NCI-H1436 treated with DMSO at 0.1 percent for 48 hours (cell line): Measurements from ENCODE around the gene GOLGA8M.
"Not testable (repeated sequence)": the region's sequence is repeated elsewhere in the genome, so short reads cannot be mapped to it uniquely, and the experiment has no call there.

ENCODE experiments used
- DNase-seq: peaks from one replicate; lab custom pipeline; 2025; lab: John Stamatoyannopoulos, UW

Gene GOLGA8M

DNA sequence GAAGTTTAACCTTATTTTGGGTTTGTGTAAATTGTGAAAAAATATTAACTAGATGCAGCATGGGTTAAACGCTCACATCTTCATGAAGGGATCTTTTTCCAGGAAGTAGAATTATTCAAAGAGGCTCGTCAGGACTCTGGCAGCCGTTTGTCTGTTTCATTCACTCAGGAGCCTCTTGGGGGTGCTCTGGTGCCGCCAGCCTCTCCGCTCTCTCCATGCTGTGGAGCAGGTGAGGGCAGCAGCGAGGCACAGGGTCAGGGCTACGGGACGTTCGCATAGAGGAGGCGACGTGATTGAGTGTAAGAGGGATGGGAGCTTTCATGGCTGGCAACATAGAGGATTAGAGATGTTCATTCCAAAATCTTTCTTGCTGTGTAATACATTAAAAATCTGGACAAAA is 48.5 kb downstream of the GOLGA8M start:
- DNase-seq: not testable (repeated sequence)

- DNase-seq: not testable (repeated sequence)
Measured at GRCh38 chr15:28660750-28661149, 51.5 kb downstream of the GOLGA8M start.

DNA sequence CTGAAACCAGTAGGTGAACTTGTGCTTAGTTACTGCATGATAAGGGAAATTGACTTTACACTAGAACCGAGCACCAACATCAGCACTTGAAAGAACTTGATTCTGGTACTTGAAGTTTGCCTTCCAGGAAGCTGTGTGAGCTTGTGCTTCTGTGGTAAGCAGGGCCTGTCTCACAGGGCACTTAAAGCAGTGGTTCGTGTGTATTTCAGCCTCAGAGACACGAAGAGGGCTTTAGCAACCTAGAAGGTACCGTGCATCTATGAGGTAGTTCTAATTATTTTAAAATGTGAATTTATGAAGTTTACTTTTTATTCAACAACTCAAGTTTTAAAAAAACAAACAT is 56.2 kb downstream of the GOLGA8M start:
- not testable (repeated sequence) for DNase-seq

GRCh38 chr15:28655329-28656017 is 56.7 kb downstream of the GOLGA8M start:
- DNase-seq: not testable (repeated sequence)

DNA sequence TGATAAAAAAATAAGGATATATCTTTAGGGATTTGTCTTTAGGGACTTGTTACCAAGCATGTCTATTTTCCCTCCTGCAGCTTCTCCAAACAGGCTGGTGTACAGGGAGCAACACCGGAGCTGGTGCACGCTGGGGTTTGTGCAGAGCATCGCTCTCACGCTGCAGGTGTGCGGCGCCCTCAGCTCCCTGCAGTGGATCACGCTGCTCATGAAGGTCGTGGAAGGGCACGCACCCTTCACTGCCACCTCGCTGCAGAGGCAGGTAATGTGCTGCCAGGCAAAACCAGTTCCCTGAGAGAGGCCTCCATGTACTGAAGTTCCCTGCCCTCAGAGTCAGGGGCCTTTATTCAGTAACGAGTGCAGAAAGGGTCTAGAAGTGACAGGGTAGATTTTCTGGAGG is 58.0 kb downstream of the GOLGA8M start:
- not testable (repeated sequence) for DNase-seq

GRCh38 chr15:28652538-28652937 is 59.7 kb downstream of the GOLGA8M start:
- not testable (repeated sequence) for DNase-seq
